GM23338 (cell line): ENCODE results near the gene THADA. TPM values are rescaled to one million over a fixed set of nuclear protein-coding genes. Genes with fewer than 3 reads are reported as not detected.

Experiments
- ATAC-seq: fragments of 200-7000 bp; cut with Tn5 transposase; 3 replicates; pipeline ENCODE4 v1.9.1; 2020
- DNase-seq: peaks from one replicate; pipeline ENCODE4 v3.0.0-alpha.2; 2015; ENCODE audit warnings: low spot score
- H2AFZ ChIP-seq: fragments of 200-600 bp; sonication (generic); 2 replicates; pipeline ENCODE4 v1.8.0; 2016; ENCODE audit warnings: antibody characterized with exemption, mild to moderate bottlenecking, moderate library complexity
- H3F3A ChIP-seq: fragments of 200-600 bp; sonication (generic); replicated peaks from 2 replicates; pipeline ENCODE4 v1.8.0; 2017; ENCODE audit warnings: antibody characterized with exemption, mixed run types, low read depth
- H3K27ac ChIP-seq: fragments of 200-600 bp; sonication (generic); 2 replicates; pipeline ENCODE4 v1.6.1; 2016; ENCODE audit warnings: low read depth
- H3K27me3 ChIP-seq: fragments of 200-600 bp; sonication (generic); 2 replicates; pipeline ENCODE4 v1.8.0; 2016; ENCODE audit warnings: mild to moderate bottlenecking, mixed run types, moderate library complexity; ENCODE audit not compliant: insufficient read depth
- H3K36me3 ChIP-seq: fragments of 200-600 bp; sonication (generic); 2 replicates; pipeline ENCODE4 v1.8.0; 2016; ENCODE audit warnings: mild to moderate bottlenecking; ENCODE audit not compliant: insufficient read depth
- H3K4me1 ChIP-seq: fragments of 200-600 bp; sonication (generic); 2 replicates; pipeline ENCODE4 v1.8.0; 2016; ENCODE audit warnings: mild to moderate bottlenecking, moderate library complexity; ENCODE audit not compliant: insufficient read depth
- H3K4me2 ChIP-seq: fragments of 200-600 bp; sonication (generic); 2 replicates; pipeline ENCODE4 v1.7.1; 2017; ENCODE audit warnings: mixed run types
- H3K4me3 ChIP-seq: fragments of 200-600 bp; sonication (generic); 2 replicates; pipeline ENCODE4 v1.6.1; 2016; ENCODE audit warnings: mixed run types
- H3K79me2 ChIP-seq: fragments of 200-600 bp; sonication (generic); replicated peaks from 2 replicates; pipeline ENCODE4 v1.8.0; 2017; ENCODE audit warnings: mild to moderate bottlenecking; ENCODE audit not compliant: insufficient read depth
- H3K9me2 ChIP-seq: fragments of 200-600 bp; sonication (generic); 2 replicates; pipeline ENCODE4 v1.8.0; 2017; ENCODE audit not compliant: insufficient read depth
- H4K20me1 ChIP-seq: fragments of 200-600 bp; sonication (generic); replicated peaks from 2 replicates; pipeline ENCODE4 v1.8.0; 2017; ENCODE audit warnings: mild to moderate bottlenecking; ENCODE audit not compliant: insufficient read depth
- H3K27ac Mint-ChIP-seq: 2 replicates; pipeline ENCODE4 v1.8.0; 2020; ENCODE audit warnings: inconsistent platforms, mild to moderate bottlenecking, moderate library complexity, mixed read lengths
- H3K27me3 Mint-ChIP-seq: 3 replicates; pipeline ENCODE4 v1.8.0; 2022; ENCODE audit warnings: low read depth, mild to moderate bottlenecking, moderate library complexity, mixed read lengths, inconsistent platforms; ENCODE audit not compliant: insufficient read depth, poor library complexity
- H3K36me3 Mint-ChIP-seq: 3 replicates; pipeline ENCODE4 v1.8.0; 2021; ENCODE audit warnings: low read depth, mild to moderate bottlenecking, inconsistent platforms, moderate library complexity, mixed read lengths
- H3K4me1 Mint-ChIP-seq: 3 replicates; pipeline ENCODE4 v1.8.0; 2020; ENCODE audit warnings: mild to moderate bottlenecking, inconsistent platforms, mixed read lengths
- H3K4me3 Mint-ChIP-seq: 3 replicates; pipeline ENCODE4 v1.8.0; 2021; ENCODE audit warnings: moderate library complexity, mild to moderate bottlenecking, inconsistent platforms, mixed read lengths
- H3K9me3 Mint-ChIP-seq: 3 replicates; pipeline ENCODE4 v1.8.0; 2020; ENCODE audit warnings: moderate library complexity, mild to moderate bottlenecking, inconsistent platforms, mixed read lengths
- CREB1 ChIP-seq: fragments of 250-450 bp; sonication (Bioruptor Pico); IDR thresholded peaks from 2 replicates; pipeline ENCODE4 v1.5.0; 2020; ENCODE audit warnings: low read depth, mild to moderate bottlenecking, moderate library complexity
- CTCF ChIP-seq, 2 experiments: fragments of 200-600 bp in 1 of 2; sonication (generic) in 1 of 2; conservative IDR thresholded peaks; 2 replicates each; pipeline versions ENCODE4 v1.5.1 to v1.6.1; 2016 to 2017; ENCODE audit warnings: antibody characterized with exemption in 2 of 2, low read depth in 2 of 2, mild to moderate bottlenecking in 2 of 2, moderate library complexity in 1 of 2
- EZH2 ChIP-seq: fragments of 200-600 bp; sonication (generic); IDR thresholded peaks from one replicate; pipeline ENCODE4 v1.8.0; 2017; ENCODE audit warnings: antibody characterized with exemption, mild to moderate bottlenecking, low read depth; ENCODE audit not compliant: unreplicated experiment
- EZH2phosphoT487 ChIP-seq: fragments of 200-600 bp; sonication (generic); IDR thresholded peaks from one replicate; pipeline ENCODE4 v1.8.1; 2018; ENCODE audit warnings: antibody characterized with exemption; ENCODE audit not compliant: unreplicated experiment
- JUNB ChIP-seq: IDR thresholded peaks from one replicate; pipeline ENCODE4 v1.6.1; 2016; ENCODE audit warnings: antibody characterized with exemption; ENCODE audit not compliant: unreplicated experiment
- NANOG ChIP-seq: IDR thresholded peaks from 2 replicates; pipeline ENCODE4 v1.6.1; 2016; ENCODE audit warnings: antibody characterized with exemption, borderline replicate concordance
- POLR2AphosphoS5 ChIP-seq: IDR thresholded peaks from 2 replicates; pipeline ENCODE4 v1.6.1; 2016; ENCODE audit warnings: antibody characterized with exemption, low read depth
- REST ChIP-seq: IDR thresholded peaks from one replicate; pipeline ENCODE4 v1.6.1; 2018; ENCODE audit warnings: antibody characterized with exemption; ENCODE audit not compliant: unreplicated experiment
- STAT1 ChIP-seq: IDR thresholded peaks from one replicate; pipeline ENCODE4 v1.6.1; 2016; ENCODE audit warnings: antibody characterized with exemption; ENCODE audit not compliant: unreplicated experiment
- ZNF114 ChIP-seq: fragments of 250-450 bp; sonication (Bioruptor Pico); IDR thresholded peaks from 2 replicates; pipeline ENCODE4 v1.5.0; 2020; ENCODE audit warnings: mild to moderate bottlenecking, moderate library complexity
- ZNF331 ChIP-seq: fragments of 250-450 bp; sonication (Bioruptor Pico); IDR thresholded peaks from 2 replicates; pipeline ENCODE4 v1.5.0; 2020; ENCODE audit warnings: low read depth, mild to moderate bottlenecking, moderate library complexity
- ZNF462 ChIP-seq: fragments of 250-450 bp; sonication (Bioruptor Pico); IDR thresholded peaks from 2 replicates; pipeline ENCODE4 v1.5.0; 2020; ENCODE audit warnings: mild to moderate bottlenecking, moderate library complexity
- polyA plus RNA-seq: library from polyadenylated mRNA; unstranded; fragments of >200 nt; fragmentation: Nextera tagmentation; extraction: Ambion mirVana; gene quantifications from 2 replicates; pipeline ENCODE4 v1.2.1, GENCODE V29; 2016
- total RNA-seq: library from RNA; depleted of rRNA; stranded (reverse); fragments of >200 nt; shearing (Covaris generic); gene quantifications from 2 replicates; pipeline ENCODE4 v1.2.3, GENCODE V29; 2014
- TF ChIP-seq, protein P1 (sequence below): IDR thresholded peaks from 2 replicates; pipeline ENCODE4 v1.6.1; 2016; ENCODE audit warnings: antibody characterized with exemption

Gene THADA
- total and polyA plus RNA-seq, 2 experiments from 2014 or later: 17.0 to 30.7 TPM

GRCh38 chr2:43397821-43398220 lies 198.0 kb downstream of the THADA start:
- H3K27me3 ChIP-seq: no peaks in the 10 kb centered on the region
- H4K20me1 ChIP-seq: no peaks in the 10 kb centered on the region
- ATAC-seq: no peak
- no peaks in the 10 kb centered on the region; the same call in 1 of the 2 replicates for H3K36me3 ChIP-seq
- H3K27ac ChIP-seq: no peak overlapping the region
- H3K27me3 Mint-ChIP-seq: no peaks in the 10 kb centered on the region
- H3K36me3 Mint-ChIP-seq: no peaks in the 10 kb centered on the region
- DNase-seq: no peak
- H3K4me1 ChIP-seq: no peaks in the 10 kb centered on the region
- H3K4me2 ChIP-seq: no peak overlapping the region
- H3K4me3 Mint-ChIP-seq: no peak overlapping the region
- H3F3A ChIP-seq: no peaks in the 10 kb centered on the region
- TF ChIP-seq ZNF462 (CRISPR knock-in tag) (no peak), POLR2AphosphoS5 (no peak), EZH2 (no peak), CREB1 (CRISPR knock-in tag) (no peak), STAT1 (no peak), NANOG (no peak), ZNF114 (CRISPR knock-in tag) (no peak), JUNB (no peak), CTCF (conservative IDR thresholded peaks at IDR 0.05; ENCODE audit: low read depth in 2 of 2) (no peak), ZNF331 (CRISPR knock-in tag) (no peak), REST (no peak), EZH2phosphoT487 (no peak)
- TF ChIP-seq, protein P1, sequence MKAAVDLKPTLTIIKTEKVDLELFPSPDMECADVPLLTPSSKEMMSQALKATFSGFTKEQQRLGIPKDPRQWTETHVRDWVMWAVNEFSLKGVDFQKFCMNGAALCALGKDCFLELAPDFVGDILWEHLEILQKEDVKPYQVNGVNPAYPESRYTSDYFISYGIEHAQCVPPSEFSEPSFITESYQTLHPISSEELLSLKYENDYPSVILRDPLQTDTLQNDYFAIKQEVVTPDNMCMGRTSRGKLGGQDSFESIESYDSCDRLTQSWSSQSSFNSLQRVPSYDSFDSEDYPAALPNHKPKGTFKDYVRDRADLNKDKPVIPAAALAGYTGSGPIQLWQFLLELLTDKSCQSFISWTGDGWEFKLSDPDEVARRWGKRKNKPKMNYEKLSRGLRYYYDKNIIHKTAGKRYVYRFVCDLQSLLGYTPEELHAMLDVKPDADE: no peak
- H3K4me3 ChIP-seq: no peak overlapping the region
- H3K27ac Mint-ChIP-seq: no peak overlapping the region
- H3K4me1 Mint-ChIP-seq: peaks cover 10% of the 10 kb centered on the region
- no peaks in the 10 kb centered on the region for H3K9me3 Mint-ChIP-seq
- no peak overlapping the region for H2AFZ ChIP-seq
- peaks cover 5% of the 10 kb centered on the region for H3K9me2 ChIP-seq
- no peaks in the 10 kb centered on the region for H3K79me2 ChIP-seq
